Adrenal gland (tissue), 5 donors: ENCODE results near the gene ARHGEF28.

Source experiments
- POLR2A ChIP-seq, 2 donors: fragments of 450-650 bp; IDR thresholded peaks; one replicate each; pipeline ENCODE4 v1.6.1; 2017; ENCODE audit warnings: antibody characterized with exemption in 2 of 2, mild to moderate bottlenecking in 2 of 2, moderate library complexity in 1 of 2
- TF ChIP-seq, protein P1 (sequence below), 6 experiments: fragments of 450-650 bp in 4 of 6; fragments of 200-600 bp in 2 of 6; sonication (generic) in 1 of 6; IDR thresholded peaks; 1 replicate in 5 of 6; 2 replicates in 1 of 6; pipeline versions ENCODE4 v1.5.1 to v1.8.0; 2016 to 2021; ENCODE audit warnings: antibody characterized with exemption in 6 of 6, mild to moderate bottlenecking in 2 of 6, moderate library complexity in 1 of 6
- donor health status: DM: no; HTN: no; CAD: no.

DNA sequence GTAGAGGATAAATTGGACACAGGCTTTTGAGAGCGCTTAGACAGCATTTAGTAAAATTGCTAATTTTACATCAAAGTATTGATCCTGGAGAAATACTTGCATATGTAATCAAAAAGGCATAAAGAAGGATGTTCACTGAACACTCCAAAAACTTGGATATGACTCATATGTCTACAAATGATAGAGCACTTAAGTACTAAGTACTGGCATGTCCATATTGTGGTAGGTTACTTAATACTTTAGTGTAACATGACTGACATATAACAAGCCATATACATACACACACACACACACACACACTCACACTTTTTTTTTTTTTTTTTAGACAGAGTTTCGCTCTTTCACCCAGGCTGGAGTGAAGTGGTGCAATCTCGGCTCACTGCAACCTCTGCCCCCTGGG is 361.9 kb downstream of the ARHGEF28 start:
- TF ChIP-seq, protein P1, sequence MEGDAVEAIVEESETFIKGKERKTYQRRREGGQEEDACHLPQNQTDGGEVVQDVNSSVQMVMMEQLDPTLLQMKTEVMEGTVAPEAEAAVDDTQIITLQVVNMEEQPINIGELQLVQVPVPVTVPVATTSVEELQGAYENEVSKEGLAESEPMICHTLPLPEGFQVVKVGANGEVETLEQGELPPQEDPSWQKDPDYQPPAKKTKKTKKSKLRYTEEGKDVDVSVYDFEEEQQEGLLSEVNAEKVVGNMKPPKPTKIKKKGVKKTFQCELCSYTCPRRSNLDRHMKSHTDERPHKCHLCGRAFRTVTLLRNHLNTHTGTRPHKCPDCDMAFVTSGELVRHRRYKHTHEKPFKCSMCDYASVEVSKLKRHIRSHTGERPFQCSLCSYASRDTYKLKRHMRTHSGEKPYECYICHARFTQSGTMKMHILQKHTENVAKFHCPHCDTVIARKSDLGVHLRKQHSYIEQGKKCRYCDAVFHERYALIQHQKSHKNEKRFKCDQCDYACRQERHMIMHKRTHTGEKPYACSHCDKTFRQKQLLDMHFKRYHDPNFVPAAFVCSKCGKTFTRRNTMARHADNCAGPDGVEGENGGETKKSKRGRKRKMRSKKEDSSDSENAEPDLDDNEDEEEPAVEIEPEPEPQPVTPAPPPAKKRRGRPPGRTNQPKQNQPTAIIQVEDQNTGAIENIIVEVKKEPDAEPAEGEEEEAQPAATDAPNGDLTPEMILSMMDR (IDR thresholded peaks at IDR 0.05) = no peak
- TF ChIP-seq POLR2A (IDR thresholded peaks at IDR 0.05) = no peak
